ENCODE results near the gene CLEC16A.

The CLEC16A gene

GRCh38 chr16:11152677-11153331, 208.4 kb downstream of the CLEC16A start:
- Histone ChIP-seq H3K4me2 (ENCODE audit: low read length) (no peak overlapping the region), H3K4me3 (ENCODE audit: low read length) (no peak overlapping the region), H4K20me1 (ENCODE audit: control insufficient read depth, insufficient read depth, low read depth, low read length) (no peaks in the 10 kb centered on the region), H3F3A (ENCODE audit: control insufficient read depth, insufficient read depth) (no peaks in the 10 kb centered on the region), H3K36me3 (ENCODE audit: control insufficient read depth, low read length) (no peaks in the 10 kb centered on the region; the same call in 1 of the 2 replicates), H3K9me2 (replicated peaks; ENCODE audit: control insufficient read depth, low read length) (no peaks in the 10 kb centered on the region), H3K9me3 (ENCODE audit: control insufficient read depth, insufficient read depth, low read length) (no peaks in the 10 kb centered on the region), H3K27me3 (ENCODE audit: control insufficient read depth, low read length) (no peaks in the 10 kb centered on the region), H3K79me2 (ENCODE audit: control insufficient read depth, low read length) (no peaks in the 10 kb centered on the region), H3K4me1 (ENCODE audit: control insufficient read depth, low read length) (peaks cover 7% of the 10 kb centered on the region), H3K27ac (ENCODE audit: low read depth, low read length) (no peak overlapping the region)
- no peak for TF ChIP-seq CTCF (IDR thresholded peaks at IDR 0.05; ENCODE audit: low read depth, low read length, poor library complexity, severe bottlenecking)
- TF ChIP-seq EZH2phosphoT487 (IDR thresholded peaks at IDR 0.05; ENCODE audit: borderline replicate concordance, low read length) = no peak

GRCh38 chr16:11155284-11155806, 211.0 kb downstream of the CLEC16A start:
- Histone ChIP-seq H3K9me3 (ENCODE audit: control insufficient read depth, insufficient read depth, low read length) (no peaks in the 10 kb centered on the region), H3K27ac (ENCODE audit: low read depth, low read length) (no peak overlapping the region), H3K4me2 (ENCODE audit: low read length) (no peak overlapping the region), H3K4me3 (ENCODE audit: low read length) (no peak overlapping the region), H3K4me1 (ENCODE audit: control insufficient read depth, low read length) (peaks cover 7% of the 10 kb centered on the region), H3K9me2 (replicated peaks; ENCODE audit: control insufficient read depth, low read length) (no peaks in the 10 kb centered on the region), H3F3A (ENCODE audit: control insufficient read depth, insufficient read depth) (no peaks in the 10 kb centered on the region), H4K20me1 (ENCODE audit: control insufficient read depth, insufficient read depth, low read depth, low read length) (no peaks in the 10 kb centered on the region), H3K36me3 (ENCODE audit: control insufficient read depth, low read length) (no peaks in the 10 kb centered on the region; the same call in 1 of the 2 replicates), H3K27me3 (ENCODE audit: control insufficient read depth, low read length) (no peaks in the 10 kb centered on the region), H3K79me2 (ENCODE audit: control insufficient read depth, low read length) (no peaks in the 10 kb centered on the region)
- no peak for TF ChIP-seq EZH2phosphoT487 (IDR thresholded peaks at IDR 0.05; ENCODE audit: borderline replicate concordance, low read length)
- no peak for TF ChIP-seq CTCF (IDR thresholded peaks at IDR 0.05; ENCODE audit: low read depth, low read length, poor library complexity, severe bottlenecking)

- Histone ChIP-seq H3K27me3 (ENCODE audit: control insufficient read depth, low read length) (no peaks in the 10 kb centered on the region), H3K4me1 (ENCODE audit: control insufficient read depth, low read length) (peaks cover 7% of the 10 kb centered on the region), H3K36me3 (ENCODE audit: control insufficient read depth, low read length) (no peaks in the 10 kb centered on the region), H3K4me3 (ENCODE audit: low read length) (no peak overlapping the region), H3K9me3 (ENCODE audit: control insufficient read depth, insufficient read depth, low read length) (no peaks in the 10 kb centered on the region), H3K9me2 (replicated peaks; ENCODE audit: control insufficient read depth, low read length) (no peaks in the 10 kb centered on the region), H3F3A (ENCODE audit: control insufficient read depth, insufficient read depth) (no peaks in the 10 kb centered on the region), H4K20me1 (ENCODE audit: control insufficient read depth, insufficient read depth, low read depth, low read length) (no peaks in the 10 kb centered on the region), H3K79me2 (ENCODE audit: control insufficient read depth, low read length) (no peaks in the 10 kb centered on the region), H3K4me2 (ENCODE audit: low read length) (no peak overlapping the region), H3K27ac (ENCODE audit: low read depth, low read length) (no peak overlapping the region)
- TF ChIP-seq CTCF (IDR thresholded peaks at IDR 0.05; ENCODE audit: low read depth, low read length, poor library complexity, severe bottlenecking) (no peak), EZH2phosphoT487 (IDR thresholded peaks at IDR 0.05; ENCODE audit: borderline replicate concordance, low read length) (no peak)
Observed at GRCh38 chr16:11156401-11156800, 212.0 kb downstream of the CLEC16A start.
